ENCODE measurements around the gene COX19. TPM values are rescaled to one million over a fixed set of nuclear protein-coding genes. Genes with fewer than 3 reads are reported as not detected.
A peak's percentile ranks its signal among the peaks of the same experiment; 100 is the strongest.

COX19 gene
- total RNA-seq, 3 donors from 2014 or later = 14.9 to 20.9 (median 15.8) TPM

GRCh38 chr7:986766-987751 lies 11.7 kb upstream of the COX19 start:
- ATAC-seq = no peak
- Histone ChIP-seq H3K4me3 (no peak overlapping the region), H3K36me3 (ENCODE audit: low read depth) (no peaks in the 10 kb centered on the region)

GRCh38 chr7:985915-986741 lies 10.8 kb upstream of the COX19 start:
- Histone ChIP-seq H3K9me3 (no peaks in the 10 kb centered on the region), H3K4me3 (no peak overlapping the region), H3K4me1 (ENCODE audit: low read depth) (peaks cover 8% of the 10 kb centered on the region), H3K36me3 (ENCODE audit: low read depth) (no peaks in the 10 kb centered on the region)
- TF ChIP-seq CTCF (IDR thresholded peaks at IDR 0.05) = no peak
- intact Hi-C loops (cut with DNase I, micrococcal nuclease) = no loop called here
- no peak for DNase-seq
- ATAC-seq = peak; percentile 6

More at GRCh38 chr7:986766-987751, 11.7 kb upstream of the COX19 start:
- DNase-seq = no peak
- H3K4me1 ChIP-seq (ENCODE audit: low read depth) = peaks cover 8% of the 10 kb centered on the region
- intact Hi-C loops (cut with DNase I, micrococcal nuclease) = no loop called here
- no peaks in the 10 kb centered on the region for H3K9me3 ChIP-seq
- no peak for TF ChIP-seq CTCF (IDR thresholded peaks at IDR 0.05)

GRCh38 chr7:985127-985416 lies 9.7 kb upstream of the COX19 start:
- TF ChIP-seq CTCF (IDR thresholded peaks at IDR 0.05) = no peak
- no peak for ATAC-seq
- DNase-seq = no peak
- no peaks in the 10 kb centered on the region for H3K9me3 ChIP-seq
- intact Hi-C loops (cut with DNase I, micrococcal nuclease) = no loop called here
- H3K4me1 ChIP-seq (ENCODE audit: low read depth) = peaks cover 8% of the 10 kb centered on the region
- no peaks in the 10 kb centered on the region for H3K36me3 ChIP-seq (ENCODE audit: low read depth)
- no peak overlapping the region for H3K4me3 ChIP-seq

- no peak for DNase-seq
- TF ChIP-seq CTCF (IDR thresholded peaks at IDR 0.05) = no peak
- Histone ChIP-seq H3K4me1 (ENCODE audit: low read depth) (peaks cover 8% of the 10 kb centered on the region), H3K9me3 (no peaks in the 10 kb centered on the region), H3K36me3 (ENCODE audit: low read depth) (no peaks in the 10 kb centered on the region), H3K4me3 (no peak overlapping the region)
- intact Hi-C loops (cut with DNase I, micrococcal nuclease) = no loop called here
- no peak for ATAC-seq
Measured at GRCh38 chr7:984361-985126, 9.2 kb upstream of the COX19 start.

- H3K4me3 ChIP-seq = no peak overlapping the region
- H3K4me1 ChIP-seq (ENCODE audit: low read depth) = peaks cover 10% of the 10 kb centered on the region
- H3K36me3 ChIP-seq (ENCODE audit: low read depth) = no peaks in the 10 kb centered on the region
- ATAC-seq = no peak
- DNase-seq = no peak
- intact Hi-C loops (cut with DNase I, micrococcal nuclease) = no loop called here
- no peaks in the 10 kb centered on the region for H3K9me3 ChIP-seq
- no peak for TF ChIP-seq CTCF (IDR thresholded peaks at IDR 0.05)
Measured at GRCh38 chr7:983616-984071, 8.3 kb upstream of the COX19 start.

All from mucosa of descending colon (tissue), 3 donors.